Right renal cortex interstitium (tissue), 3 donors: ENCODE measurements around the gene RASGEF1C. TPM values are rescaled to one million over a fixed set of nuclear protein-coding genes. Genes with fewer than 3 reads are reported as not detected.

Experiments
- DNase-seq, 3 donors: peaks; one replicate each; pipeline ENCODE4 v3.0.0-alpha.2; 2013; ENCODE audit warnings: low read depth in 3 of 3, low spot score in 2 of 3
- polyA plus RNA-seq, 3 donors: library from polyadenylated mRNA; unstranded; fragments of 120-200 nt; gene quantifications; one replicate each; pipeline ENCODE4 v1.2.1, GENCODE V29; 2013; ENCODE audit not compliant: insufficient read length in 3 of 3

Gene RASGEF1C
- under 1 TPM; 0.17 to 1.00 (median 0.27) TPM for polyA plus RNA-seq

GRCh38 chr5:180209137-180209581 lies at the start of gene RASGEF1C:
RASGEF1C (minus strand) TSS chr5:180209211; CDS start chr5:180138052, 71,159 bp downstream.
- peak in 2 of 3 donors; percentile 37 to 52 for DNase-seq

DNA sequence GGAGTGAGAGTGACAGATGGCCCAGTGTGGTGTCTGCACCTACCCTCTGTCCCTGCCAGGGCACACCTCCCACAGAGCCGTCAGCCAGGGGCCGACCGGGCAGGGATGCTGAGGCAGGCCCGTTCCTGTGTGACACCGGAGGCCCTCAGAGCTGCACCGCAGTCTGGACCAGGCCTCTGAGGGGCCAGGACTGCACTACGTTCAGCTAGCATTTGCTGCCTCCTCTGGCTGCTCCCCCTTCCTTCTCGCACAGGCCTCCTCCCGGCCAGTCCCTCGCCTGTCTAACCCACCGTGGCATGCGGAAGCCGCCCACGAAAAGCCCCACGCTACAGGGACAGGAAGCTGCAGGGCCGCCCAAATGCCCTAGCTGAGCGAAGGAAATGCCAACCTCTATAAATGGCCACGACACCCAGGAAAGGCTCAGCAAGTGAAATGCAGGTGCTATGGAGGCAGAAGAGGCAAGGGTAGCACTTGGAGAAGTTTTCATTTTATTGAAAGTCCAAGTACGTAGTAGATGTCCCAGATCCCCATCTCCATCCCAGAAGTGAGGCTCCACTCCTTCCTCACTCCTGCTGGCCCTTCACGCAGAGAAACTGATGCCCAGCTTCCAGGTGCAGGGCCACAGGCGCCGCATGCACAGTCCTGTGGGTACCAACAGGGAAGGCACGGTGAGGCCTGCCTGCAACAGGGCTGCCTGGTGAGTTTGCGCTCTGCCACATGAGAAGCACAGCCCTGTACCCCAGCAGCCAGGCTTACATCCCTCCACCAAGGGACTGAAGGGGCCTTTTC lies 44.2 kb upstream of the RASGEF1C start:
- DNase-seq, result no peak

DNA sequence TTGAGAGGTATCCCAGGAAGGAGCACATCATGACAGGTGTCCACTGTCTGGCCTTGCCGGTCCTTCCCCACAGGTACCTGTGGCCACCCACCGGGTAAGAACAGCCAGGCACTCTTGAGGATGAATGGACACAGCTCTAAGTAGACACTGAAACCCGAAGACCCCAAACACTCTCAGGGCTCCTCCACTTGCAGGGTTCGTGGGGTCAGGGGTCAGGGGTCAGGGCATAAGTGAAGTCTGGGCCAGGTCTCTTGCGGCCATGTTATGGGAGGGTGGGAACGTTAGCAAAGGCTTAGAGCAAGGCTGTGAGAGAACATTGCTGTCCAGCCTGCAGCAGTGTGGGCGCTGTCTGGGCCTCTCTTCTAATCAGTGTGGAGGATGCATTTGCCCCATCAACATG lies 42.9 kb upstream of the RASGEF1C start:
- no peak for DNase-seq

DNA sequence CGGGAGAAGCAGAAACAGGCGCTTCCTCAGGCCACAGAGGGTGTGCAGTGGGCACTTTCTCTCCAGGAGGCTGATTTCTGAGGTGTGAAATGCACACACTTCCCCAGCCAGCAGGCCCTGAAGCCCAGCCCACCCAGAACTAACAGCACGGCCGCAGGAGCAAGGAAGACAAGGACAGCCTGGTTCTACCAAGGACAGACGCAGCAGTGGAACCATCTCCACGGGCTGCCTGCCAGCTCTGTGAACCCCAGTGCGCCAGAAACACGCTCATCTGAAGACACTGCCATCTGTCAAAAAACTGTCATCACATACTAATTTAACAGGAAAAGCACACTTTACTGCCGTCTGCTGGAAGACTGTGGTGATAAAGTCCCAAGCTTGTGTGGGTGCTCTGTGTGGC lies 42.1 kb upstream of the RASGEF1C start:
- DNase-seq, result no peak

- no peak for DNase-seq
Measured at GRCh38 chr5:180250329-180250728, 41.3 kb upstream of the RASGEF1C start.

DNA sequence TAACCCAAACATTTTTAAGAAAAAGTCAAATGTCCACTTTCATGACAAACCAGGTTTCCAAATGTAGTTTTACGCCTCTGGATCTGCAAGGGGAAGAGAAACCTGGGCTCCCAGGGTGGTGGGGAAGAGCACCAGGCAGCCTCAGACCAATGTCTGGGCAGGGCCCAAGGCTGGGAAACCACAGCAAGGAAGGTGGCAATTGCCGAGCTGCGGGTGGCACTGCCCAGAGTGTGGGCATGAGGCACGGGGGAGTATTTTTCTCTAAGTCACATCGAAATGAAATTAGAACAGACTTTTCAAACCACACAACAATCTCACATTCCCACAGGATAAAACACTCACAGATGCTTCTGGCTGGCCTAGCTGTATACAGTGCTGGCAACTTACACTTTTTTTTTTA lies 32.6 kb upstream of the RASGEF1C start:
- DNase-seq, result no peak

- no peak for DNase-seq
Measured at GRCh38 chr5:180238631-180239030, 29.6 kb upstream of the RASGEF1C start.

GRCh38 chr5:180235846-180236245 lies 26.8 kb upstream of the RASGEF1C start:
- no peak for DNase-seq

- no peak for DNase-seq
Measured at GRCh38 chr5:180235077-180235476, 26.1 kb upstream of the RASGEF1C start.

GRCh38 chr5:180234271-180234670 lies 25.3 kb upstream of the RASGEF1C start:
- no peak for DNase-seq

- DNase-seq, result no peak
Measured at GRCh38 chr5:180233729-180234128, 24.7 kb upstream of the RASGEF1C start.

DNA sequence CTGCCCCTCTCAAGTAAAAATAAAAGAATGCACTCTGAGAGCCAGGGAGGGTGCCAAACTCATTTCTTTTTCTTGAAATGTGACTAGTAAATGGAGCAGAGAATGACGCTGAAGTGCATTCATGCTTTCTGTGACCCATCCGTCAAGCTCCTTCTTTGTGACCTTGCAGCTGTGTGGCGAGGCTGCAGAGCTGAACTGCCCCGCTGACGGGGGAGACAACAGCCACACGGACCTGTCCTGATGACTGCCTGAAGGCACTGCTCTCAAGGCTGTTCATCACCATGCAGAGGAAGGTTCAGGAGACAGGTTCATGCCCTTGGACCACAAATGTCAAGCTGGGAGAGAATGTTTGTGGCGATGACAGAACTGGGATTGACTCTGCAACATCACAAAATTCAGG lies 21.0 kb upstream of the RASGEF1C start:
- no peak for DNase-seq

DNA sequence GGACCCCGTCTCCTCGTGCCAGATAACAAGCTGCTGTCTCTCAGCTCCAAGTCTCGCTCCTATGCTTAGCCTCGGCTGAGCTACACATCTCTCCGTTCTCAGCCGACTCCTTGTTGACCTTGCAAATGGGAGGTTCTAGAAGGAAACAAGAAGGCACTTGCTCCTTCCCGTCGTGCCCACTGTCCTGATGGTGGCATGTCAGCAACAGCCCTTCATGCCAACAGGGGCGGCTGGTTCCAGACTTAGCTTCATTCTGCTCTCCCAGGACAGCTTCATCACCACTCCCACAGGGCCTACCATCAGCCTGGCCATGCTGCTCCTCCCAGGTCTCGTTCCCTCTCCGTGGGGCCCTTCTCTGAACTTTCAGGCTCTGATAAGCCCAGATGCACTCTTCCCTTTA lies 13.0 kb upstream of the RASGEF1C start:
- no peak for DNase-seq

- DNase-seq, result no peak
Measured at GRCh38 chr5:180217797-180218196, 8.8 kb upstream of the RASGEF1C start.

DNA sequence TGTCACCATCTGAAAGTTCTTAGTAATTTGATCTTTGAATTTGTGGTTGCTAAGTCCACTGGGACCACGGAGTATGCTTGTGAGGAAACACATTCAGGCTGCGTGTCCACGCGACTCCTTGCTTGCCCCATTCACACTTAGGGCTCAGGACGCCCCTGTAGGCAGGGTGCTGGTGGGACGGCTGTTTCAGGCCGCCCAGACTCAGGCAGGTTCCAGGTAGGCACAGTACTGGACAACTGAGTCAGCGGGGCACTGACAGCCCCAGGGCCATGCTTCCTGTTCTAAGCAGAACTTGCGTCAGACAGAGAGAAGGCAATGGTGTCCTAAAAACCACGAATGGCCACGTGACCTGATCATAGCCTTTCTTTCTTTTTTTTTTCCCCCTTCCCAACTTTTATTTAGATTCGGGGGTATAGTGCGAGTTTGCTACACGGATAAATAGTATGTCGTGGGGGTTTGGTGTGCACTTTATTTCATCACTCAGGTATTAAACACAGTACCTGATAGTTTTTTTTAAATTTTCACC lies 7.7 kb upstream of the RASGEF1C start:
- DNase-seq, result no peak

DNA sequence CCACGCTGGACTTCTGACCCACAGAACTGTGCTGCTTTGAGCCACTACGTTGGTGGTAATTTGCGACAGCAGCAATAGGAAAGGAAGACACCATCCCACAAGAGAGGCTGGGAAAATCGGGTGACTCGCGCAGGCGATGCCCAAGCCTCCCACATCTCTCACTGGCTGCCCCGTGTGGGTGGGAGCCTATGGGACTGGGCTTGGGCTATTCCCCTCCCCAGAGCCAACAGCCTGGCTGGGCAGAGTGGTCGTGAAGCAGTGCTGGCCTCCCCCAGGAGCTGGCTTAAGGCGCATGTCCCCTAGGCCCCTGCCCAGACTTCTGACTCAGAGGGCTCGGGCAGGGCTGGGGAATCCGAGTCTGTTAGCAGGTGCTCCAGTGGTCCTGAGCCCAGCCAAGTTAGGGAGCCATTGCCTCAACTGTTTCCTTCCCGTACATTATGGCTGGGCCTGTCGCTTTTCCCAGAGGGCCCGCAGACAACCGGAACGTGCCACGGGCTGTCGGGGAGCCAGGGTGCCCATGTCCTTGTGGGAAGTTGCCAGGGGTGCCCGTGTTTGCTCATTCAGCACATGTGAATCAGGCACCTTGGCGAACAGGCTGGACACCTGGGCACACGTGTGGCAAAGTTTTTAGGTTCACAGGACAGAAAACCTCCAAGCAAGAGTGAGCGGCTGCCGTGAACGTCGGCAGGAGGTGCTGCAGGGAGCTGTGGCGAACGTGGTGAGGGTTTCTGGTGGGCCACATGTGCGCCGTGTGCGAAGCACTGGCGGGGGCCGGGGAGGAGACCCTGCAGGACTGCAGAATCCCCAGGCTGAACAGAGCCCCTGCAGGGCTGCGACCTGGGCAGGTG lies 7.0 kb upstream of the RASGEF1C start:
- DNase-seq, result no peak

DNA sequence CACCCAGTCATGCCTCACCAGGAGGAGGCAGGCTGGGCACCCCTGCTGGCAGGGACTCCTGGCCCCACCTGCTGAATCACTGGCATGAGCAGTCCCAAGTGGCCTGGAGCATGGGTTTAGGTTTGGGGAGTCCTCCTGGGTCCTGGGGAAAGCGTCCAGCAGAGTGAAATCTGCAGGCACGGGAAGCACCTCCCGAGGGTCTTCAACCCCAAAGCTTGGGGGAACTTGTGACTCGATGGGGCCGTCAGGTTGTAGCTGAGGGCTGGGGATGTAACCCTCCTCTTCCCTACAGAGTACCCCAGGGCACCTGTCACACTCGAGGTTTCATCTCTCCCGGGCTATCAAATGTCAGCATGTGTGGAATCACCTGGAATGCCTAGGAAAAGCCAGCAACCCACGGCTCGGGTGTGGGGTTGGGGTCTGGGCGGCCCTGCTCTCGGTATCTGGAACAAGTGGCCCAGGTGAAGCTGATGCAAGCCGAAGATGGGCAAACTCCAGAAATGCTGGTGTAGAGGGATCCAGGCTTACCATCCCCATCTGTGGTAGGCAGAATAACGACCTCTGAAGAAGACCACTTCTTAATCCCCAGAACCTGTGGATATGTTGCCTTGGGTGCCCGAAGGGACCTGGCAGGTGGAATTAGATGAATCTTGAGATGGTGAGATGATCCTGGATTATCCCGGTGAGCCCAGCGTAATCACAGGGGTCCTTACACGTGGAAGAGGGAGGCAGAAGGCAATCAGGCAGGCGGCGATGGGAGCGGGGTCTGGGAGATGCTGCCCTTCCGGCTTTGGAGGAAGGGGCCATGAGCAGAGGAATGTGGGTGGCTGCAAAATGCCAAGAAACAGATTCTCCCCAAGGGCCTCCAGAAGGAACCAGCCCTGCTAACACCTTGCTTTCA lies 6.1 kb upstream of the RASGEF1C start:
- DNase-seq, result no peak

GRCh38 chr5:180213657-180214207 lies 4.7 kb upstream of the RASGEF1C start:
- no peak for DNase-seq

DNA sequence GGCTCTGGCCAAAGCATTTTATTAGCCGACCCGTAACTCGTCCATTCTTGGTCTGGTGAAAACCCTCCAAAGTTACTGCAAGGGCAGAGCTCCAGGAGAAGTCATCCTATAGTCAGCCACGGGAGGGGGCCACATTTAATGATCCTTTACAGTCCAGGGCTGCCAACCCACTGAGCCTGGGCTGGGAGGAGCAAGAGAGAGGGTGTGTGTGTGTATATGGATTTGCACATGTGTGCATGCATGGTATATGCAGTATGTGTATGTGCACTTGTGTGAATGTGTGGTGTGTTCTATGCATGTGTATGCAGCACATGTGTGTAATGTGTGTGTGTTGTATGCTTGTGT lies 4.2 kb upstream of the RASGEF1C start:
- no peak for DNase-seq
